ENCODE measurements around the gene FAT1.
A peak's percentile ranks its signal among the peaks of the same experiment; 100 is the strongest.
"Not testable (repeated sequence)": the region's sequence is repeated elsewhere in the genome, so short reads cannot be mapped to it uniquely, and the experiment has no call there.

The FAT1 gene

DNA sequence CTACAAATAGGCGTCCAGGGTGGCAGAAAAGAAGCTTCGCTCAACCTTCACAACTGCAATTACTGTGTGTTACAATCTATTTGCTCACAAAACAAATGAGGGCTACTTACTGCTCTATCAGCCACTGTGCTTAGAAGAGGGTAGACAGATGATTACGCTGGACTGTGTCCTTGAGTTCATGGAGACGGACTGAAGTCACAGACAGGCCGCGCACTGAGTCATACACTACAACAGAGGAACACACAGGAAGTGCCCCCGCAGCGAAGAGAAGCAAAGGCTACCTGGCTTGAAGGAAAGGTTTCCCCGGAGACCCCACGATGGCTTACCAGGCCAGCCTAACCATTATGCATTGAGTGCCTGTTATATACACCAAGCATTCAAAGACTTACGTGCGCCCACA, 25.6 kb downstream of the FAT1 start:
- no peak for DNase-seq (ENCODE audit: low spot score)

DNA sequence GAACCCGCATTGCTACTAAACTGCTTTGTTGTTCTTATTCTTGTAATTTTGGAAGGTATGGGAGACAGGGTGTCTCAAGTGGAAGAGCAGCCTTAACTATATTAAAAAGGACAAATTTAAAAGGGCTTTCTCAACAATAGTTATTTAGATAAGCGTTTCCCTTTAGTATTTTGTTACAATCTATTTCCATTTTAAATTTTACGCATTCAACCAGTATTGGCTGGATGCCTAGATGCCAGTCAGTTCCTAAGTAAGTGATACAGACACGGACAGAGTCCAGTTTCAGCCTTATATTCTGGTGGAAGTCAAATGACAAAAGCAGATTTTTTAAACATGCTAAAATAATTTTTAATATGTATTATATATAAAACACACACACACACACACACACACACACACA, 28.3 kb downstream of the FAT1 start:
- no peak for DNase-seq (ENCODE audit: low spot score)

DNA sequence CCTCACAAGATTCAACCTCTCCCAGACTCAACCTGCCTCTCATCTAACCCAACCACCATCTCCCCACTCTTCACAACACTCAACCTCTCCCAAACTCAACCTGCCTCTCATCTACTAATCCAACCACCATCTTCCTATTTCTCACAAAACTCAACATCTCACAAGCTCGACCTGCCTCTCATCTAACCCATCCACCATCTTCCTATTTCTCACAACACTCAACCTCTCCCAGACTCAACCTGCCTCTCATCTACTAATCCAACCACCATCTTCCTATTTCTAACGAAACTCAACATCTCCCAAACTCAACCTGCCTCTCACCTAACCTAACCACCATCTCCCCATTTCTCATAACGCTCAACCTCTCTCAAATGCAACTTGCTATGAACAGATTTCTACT, 29.8 kb downstream of the FAT1 start:
- no peak for DNase-seq (ENCODE audit: low spot score)

DNA sequence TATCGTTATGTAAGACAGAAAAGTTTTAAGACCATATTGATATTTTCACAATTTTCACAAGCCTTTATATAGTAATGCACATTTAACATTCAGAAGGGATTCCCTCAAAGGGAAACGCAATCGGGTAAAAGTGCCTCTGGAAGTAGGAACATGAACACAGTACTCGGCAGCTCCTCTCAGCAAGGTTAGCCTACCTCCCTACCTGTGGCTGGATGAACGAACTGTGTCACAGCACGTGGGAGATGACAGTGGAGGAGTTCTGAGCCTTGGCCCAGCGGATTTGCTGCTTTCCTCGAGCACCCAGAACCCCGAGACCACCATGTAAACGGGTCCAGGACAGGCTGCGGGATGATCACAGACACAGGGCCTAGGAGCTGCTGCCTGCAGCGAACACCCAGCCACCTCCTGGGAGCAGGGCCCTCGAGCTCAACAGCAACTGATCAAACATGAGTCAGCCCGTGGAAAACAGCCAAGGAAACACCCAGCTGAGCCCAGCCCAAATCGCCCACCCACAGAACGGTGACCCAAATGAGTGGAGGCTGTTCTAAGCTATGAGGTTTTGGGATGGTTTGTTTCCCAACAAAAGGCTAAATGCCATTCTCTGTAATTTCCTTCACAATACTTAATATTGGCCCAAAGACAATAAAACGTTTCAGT, 30.4 kb downstream of the FAT1 start:
- DNase-seq (ENCODE audit: low spot score): no peak

DNA sequence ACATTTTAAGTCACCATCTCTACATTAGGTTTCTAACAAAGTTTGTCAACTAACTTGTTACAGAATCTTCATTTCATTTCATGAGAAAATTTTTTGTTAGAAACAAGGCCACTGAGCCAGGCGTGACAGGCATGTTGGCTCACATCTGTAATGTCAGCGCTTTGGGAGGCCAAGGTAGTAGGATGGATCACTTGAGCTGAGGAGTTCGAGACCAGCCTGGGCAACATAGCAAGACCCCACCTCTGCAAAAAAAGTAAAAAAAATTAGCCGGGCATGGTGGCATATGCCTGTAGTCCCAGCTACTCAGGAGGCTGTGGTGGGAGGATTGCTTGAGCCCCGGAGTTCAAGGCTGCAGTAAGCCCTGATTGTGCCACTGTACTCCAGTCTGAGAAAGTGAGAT, 32.3 kb downstream of the FAT1 start:
- DNase-seq (ENCODE audit: low spot score): no peak

DNA sequence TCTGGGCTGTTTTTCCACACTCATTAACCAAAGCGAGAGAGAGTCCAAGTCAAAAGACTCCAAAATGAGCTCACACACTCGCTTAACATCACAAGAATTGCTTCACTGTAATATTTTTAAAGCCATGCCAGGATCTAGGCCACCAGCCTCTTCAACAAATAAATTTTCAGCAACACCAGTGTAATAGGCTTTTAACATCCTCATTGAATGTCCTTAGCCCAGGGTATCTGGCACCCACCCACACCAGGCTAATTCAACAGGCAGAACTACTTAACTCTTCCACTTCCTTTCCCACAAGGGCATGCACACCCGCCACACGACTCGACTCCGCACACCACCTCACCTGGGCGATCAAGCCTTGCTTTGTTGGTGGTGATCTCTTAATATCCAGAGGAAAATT, 34.2 kb downstream of the FAT1 start:
- DNase-seq (ENCODE audit: low spot score): no peak

DNA sequence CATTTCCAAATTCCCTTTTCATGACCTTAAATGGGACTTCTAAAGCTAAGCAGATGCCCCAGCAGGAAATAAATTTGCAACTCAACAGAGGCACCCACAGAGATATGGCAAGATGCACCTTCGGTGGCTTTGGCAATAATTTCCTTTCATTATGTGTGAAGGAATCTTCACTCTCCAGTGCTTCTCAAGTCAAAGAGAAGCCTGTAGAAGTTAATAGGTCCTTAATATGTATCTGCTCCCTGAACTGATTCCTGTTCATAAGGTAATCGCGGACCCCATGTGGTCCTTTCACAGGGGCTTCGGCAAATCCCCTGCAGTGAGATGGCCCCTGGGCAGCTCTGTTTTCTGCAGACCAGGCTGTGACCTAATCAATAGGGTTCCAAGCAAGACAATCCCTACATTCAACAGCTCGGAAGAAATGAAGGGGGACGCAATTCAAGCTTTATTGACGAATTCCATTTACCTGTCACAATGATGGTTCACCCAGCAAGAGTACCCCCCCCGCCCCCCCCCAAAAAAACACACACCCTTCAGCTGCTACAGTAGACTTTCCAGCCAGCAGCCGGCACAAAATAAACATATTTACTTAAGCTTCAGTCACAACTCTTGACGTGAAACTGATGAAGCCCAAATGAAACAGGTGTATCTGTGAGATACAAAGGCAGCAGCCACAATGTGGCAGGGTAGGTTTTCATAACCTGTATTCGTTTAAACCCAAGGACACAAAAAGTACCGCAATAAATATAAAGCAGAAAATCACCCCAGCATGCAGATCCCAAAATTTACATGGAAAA, 35.3 kb downstream of the FAT1 start:
- DNase-seq (ENCODE audit: low spot score): no peak

DNA sequence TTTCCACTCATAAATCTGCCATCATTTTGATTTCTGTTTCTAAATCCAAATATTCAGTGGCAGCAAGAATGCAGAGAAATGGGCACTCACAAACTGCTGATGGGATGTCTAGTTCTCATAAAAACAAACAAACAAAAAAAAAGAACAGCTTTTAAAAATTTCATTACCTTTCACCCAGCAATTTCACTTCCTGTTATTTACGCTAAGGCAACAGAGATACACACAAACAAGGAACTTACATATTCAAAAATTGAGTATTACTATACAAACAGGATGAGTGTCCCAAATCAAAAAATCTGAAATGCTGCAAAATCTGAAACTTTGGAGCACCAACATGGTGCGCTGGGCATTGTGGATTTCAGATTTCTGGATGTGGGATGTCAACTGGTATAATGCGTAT, 36.4 kb downstream of the FAT1 start:
- no peak for DNase-seq (ENCODE audit: low spot score)

DNA sequence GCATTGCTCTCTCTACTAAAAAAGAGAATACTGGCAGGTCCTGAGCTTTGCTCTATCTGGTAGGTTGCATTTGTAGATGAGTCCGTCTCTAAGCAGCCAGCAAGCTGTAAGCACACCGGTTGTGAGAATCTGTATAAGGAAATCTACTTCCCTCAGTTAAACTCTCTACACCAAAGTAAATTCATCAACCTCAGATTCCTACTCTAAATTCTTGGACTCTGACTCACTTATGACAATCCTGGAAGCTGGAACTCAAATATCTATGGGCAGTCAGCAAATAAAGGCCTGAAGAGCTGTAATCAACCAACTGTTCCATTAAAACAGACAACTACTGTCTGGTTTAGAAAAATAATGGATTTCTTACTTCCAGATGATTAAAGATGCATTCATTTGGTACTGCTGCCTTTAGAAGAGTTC, 37.9 kb downstream of the FAT1 start:
- DNase-seq (ENCODE audit: low spot score): peak; percentile 77

DNA sequence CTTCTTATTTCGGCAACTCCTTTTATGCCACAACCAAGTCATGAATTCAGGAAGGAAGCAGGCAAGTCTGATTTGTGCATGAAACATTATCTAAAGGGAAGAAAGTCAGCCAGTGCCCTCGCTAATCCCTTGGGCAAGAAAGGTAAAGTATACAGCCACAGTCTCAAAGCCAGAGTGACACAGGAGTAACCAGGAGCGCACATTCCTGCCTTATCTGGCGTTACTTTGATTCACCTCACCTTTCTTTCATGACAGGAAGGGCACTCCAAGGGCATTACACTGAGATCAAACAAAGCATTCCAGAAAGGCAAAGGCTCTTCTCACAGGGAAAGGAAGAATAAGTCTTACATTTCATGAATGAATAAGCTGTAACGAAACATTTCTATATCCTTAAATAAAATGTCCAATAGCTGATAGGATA, 38.8 kb downstream of the FAT1 start:
- peak; percentile 53 for DNase-seq (ENCODE audit: low spot score)

DNA sequence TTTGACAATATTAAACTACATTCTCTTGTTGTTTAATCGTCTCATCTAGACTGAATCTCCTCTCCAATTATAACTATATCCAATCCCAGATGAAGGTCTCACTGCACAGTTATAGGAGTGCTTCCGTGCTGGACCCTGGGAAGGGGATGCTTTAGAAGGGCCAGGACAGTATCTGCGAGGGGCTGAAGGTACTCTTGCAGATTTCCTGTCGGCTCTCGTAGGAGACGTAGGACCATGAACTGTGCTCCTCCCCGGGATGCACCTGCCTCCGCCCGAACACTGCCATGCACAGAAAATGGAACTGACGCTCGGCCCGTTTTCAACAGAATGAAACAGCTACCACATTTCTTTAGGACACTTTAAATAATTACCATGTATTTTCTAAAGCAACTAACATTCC, 39.4 kb downstream of the FAT1 start:
- DNase-seq (ENCODE audit: low spot score): no peak

DNA sequence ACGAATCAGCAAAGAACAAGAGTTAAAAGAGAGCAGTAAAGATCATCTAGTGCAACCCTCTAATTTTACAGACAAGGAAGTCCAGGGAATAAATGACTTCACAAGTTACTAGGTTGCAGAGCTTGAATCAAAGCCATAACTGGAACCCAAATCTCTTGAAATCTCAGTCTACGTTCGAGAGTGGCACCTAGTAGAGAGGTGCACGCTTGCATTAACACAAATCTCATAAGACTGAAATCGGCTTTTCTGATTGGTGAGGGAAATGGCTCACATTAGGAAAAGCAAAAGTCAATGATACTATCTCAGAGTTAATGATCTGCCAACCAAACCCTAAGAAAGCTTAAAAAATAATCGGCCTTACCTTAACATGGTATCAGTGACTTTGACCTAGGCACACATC, 43.0 kb downstream of the FAT1 start:
- no peak for DNase-seq (ENCODE audit: low spot score)

DNA sequence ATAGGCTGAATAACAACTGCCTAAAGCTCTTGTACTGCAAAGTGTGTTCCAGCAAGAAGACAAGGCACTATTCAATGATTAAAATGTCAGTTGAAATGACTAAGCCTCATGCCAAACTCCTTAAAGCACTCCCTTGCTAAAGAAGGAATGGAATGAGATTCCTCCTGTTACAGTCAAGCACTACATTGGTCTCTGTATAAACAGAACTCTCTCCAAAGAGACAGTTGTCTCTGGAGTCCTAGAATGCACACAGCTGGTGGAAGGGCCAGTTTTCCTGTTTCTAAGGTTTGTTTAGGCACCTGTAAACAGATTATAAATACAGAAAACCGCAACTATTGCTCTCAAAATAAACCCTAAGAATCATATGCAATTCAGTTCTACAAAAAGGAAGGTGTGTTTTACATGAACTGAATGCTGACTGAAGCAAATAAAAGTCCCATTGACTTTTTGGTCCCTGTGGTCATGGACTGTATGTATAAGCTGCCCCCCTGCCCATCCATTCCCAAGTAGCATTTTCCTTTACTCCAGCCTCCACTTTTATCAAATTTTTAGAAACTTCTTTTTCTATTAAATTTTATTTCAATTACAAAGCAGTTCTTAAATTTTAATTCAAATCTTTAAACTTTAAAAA, 47.0 kb downstream of the FAT1 start:
- DNase-seq (ENCODE audit: low spot score): no peak

DNA sequence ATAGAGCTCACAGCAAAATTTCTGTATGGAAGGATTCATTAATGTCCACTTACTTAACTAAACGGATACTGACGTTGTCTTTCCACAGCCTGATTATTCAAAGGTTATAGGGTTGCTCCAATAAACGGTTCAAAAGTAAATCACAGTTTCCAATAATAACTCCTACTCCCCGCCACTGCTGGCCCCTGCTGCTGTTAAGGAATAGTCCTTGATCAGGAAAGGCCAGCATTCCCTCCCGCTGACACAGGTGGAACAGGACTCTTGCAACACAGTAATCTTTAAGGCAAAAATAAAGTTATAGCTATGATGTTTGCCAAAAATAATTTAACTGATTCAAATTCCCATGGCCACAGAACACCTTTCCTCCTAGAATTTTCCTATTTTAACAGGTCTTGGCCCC, 53.9 kb downstream of the FAT1 start:
- DNase-seq (ENCODE audit: low spot score): no peak

DNA sequence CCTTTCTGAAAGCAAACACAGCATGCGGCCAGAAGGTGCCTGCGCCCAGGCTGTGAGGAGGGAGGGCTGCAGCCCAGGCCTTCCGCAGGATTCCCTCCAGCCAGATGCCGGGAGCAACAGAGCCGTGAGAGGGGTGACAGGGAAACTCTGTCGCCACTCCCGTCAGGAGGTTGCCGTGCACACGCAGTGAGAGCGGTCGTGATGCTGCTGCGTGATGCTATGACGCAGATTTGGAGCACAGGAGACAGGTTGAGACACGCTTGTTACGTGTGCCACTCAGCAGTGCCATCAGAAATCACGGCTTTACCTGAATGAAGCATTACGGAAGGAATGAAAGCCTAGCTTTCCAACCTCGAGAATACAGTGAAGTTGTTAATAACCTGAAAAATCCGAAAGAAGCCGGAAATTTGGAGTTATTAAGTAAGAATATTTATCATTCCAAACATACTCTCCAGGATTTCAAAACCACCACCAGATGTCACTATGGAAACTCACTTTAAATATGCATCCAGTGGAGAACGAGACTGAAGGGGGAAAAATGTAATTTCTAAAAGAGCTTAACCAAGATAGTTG, 54.4 kb downstream of the FAT1 start:
- no peak for DNase-seq (ENCODE audit: low spot score)

DNA sequence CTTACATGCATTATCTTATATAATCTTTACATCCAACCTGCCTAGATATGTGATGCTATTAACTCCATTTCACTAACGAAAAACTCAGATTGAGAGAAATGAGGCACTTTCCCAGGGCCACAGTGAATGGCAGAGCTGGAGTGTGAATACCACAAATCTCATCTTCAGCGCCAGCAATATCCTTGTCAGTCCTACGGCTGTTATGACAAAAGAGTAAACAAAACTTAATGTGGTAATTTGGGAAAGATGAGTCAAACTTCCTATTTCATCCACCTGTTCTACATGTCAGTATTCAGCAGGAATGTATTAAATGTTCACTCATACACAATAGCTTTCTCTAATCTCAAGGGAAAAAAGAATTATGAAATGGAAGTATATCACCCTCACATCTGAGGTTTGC, 56.9 kb downstream of the FAT1 start:
- DNase-seq (ENCODE audit: low spot score): no peak

DNA sequence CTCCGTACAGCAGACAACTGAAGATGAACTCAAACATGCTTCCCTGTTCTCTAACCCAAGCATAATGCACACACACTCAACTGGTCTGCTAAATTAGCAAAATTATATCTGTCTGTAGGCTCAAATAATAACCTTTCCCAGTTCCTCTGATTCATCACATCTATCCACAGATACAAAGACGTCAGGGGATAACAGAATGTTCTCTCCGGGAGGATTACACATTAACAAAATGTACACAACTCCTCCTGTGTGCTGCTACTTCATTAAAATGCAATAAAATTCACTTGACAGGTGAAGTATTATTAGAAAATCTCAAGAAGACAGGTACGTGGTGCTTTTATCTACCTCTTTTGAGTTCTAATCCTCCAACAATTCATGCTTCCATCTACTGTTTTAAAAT, 57.4 kb downstream of the FAT1 start:
- no peak for DNase-seq (ENCODE audit: low spot score)

DNA sequence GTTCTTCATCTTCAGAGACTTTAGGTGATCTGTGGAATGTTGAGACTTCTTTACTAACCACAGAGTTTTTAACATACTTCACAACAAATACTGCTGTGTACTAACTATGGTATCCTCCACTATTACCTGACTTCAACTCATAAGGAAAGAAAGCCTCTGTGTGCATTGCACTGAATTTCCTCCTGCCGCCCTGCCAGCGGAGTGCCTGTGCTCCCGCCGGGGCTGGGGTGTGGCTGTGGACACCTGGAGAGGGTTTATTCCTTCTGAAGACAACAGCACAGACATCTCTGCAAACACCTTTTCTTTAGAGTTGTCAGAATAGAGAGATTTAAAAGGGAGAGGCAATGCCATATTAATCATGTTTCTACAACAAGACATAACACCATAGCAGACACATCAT, 63.3 kb downstream of the FAT1 start:
- no peak for DNase-seq (ENCODE audit: low spot score)

DNA sequence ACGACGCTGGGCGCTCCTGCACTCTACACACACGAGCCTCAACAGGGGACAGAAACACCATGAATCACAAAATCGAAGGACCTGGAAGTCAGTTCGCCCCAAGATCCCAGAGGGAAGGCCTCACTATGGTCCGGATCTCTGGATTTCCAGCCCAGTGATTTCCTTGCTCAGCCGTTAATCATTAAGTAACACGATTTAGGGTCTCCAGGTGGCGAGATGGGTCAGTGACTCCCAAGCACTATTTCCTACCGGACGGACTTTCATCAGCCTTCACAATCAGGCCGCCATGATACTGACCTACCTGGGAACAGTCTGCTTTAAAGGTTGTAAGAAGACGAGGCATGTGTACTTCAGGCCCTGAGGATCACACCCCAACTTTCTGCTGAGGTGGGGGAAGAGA, 63.7 kb downstream of the FAT1 start:
- no peak for DNase-seq (ENCODE audit: low spot score)

DNA sequence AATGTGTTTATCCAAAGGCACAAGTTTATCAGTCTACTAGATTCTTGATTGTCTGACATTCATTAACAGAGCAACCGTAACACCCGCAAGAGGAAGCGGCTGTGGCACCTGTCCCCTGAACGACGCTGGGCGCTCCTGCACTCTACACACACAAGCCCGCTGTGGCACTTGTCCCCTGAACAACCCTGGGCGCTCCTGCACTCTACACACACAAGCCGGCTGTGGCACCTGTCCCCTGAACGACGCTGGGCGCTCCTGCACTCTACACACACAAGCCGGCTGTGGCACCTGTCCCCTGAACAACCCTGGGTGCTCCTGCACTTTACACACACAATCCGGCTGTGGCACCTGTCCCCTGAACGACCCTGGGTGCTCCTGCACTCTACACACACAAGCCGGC, 64.2 kb downstream of the FAT1 start:
- not testable (repeated sequence) for DNase-seq (ENCODE audit: low spot score)

DNA sequence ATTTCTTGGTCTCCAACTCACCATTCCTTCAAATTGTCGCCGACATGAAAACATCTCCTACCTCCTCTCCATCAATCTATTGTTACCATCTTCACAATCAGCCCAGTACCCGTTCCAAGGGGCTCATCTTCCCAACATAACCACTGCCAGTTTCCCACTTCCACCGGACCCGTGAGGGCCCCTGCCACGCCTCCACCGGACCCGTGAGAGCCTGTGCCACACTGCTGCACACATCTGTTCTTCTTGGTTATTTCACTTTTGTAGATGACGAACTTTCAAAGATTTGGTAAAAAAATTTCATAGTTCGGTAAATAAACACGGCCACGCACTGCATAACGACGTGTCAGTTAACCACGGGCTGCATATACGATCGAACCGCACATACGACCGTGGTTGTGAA, 65.0 kb downstream of the FAT1 start:
- no peak for DNase-seq (ENCODE audit: low spot score)

DNA sequence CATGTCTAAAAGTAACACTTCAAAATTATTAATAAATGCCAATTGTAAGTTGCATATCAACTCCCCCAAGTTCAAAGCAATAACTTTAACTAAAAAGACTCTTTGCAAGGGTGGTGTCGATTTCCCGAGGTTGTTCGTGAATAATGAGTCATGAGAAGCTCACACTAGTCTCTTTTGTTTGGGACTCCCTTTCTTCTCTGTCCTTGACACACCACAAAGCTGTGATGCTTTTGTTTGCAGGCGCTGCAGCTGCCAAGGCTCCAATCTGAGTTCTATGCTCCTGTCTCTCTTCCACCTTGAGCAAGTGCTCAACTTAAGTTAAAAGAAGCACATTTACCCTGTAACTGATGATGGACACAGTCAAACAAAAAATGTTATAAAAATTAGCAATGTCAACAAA, 65.9 kb downstream of the FAT1 start:
- peak; percentile 36 for DNase-seq (ENCODE audit: low spot score)

DNA sequence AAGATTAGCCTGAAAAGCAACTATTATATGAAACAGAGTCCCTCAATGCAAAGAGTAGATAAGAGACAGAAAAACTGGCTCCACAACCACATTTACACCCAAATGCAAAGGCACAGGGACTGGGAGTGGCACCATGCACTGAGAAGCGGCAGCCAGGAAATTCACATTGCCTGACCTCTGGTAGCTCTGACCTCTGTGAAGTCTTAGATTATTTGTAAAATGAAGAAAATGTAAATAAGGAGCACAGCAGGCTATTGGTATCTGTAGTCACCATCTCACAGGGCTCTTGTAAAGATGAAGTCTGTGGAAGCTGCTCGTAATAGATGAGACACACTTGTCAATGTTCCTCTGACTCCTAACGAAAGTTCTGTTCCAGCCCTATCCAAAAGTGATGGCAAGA, 69.7 kb downstream of the FAT1 start:
- DNase-seq (ENCODE audit: low spot score): no peak
